GM06990 (cell line): ENCODE results near the gene RTL10.

Experiments used
- DNase-seq: peaks from one replicate; pipeline ENCODE4 v3.0.0-alpha.2; 2011; ENCODE audit not compliant: insufficient read length; ENCODE audit errors: extremely low read depth
- H3K27me3 ChIP-seq: replicated peaks from 2 replicates; pipeline ENCODE4 v1.6.0; 2011; ENCODE audit warnings: low read length; ENCODE audit not compliant: control insufficient read depth, insufficient read depth
- H3K36me3 ChIP-seq: 2 replicates; pipeline ENCODE4 v1.5.1; 2011; ENCODE audit warnings: low read length; ENCODE audit not compliant: control insufficient read depth, insufficient read depth
- H3K4me3 ChIP-seq: replicated peaks from 2 replicates; pipeline ENCODE4 v1.5.1; 2011; ENCODE audit warnings: low read depth, mild to moderate bottlenecking, control low read depth, low read length
- TF ChIP-seq, protein P1 (sequence below): IDR thresholded peaks from 2 replicates; pipeline ENCODE4 v1.5.1; 2011; ENCODE audit warnings: low read length, control low read depth, mild to moderate bottlenecking, inconsistent platforms; ENCODE audit not compliant: insufficient read depth, poor library complexity, severe bottlenecking

RTL10 gene

GRCh38 chr22:19815093-19815822 lies 39.4 kb downstream of the RTL10 start:
- no peaks in the 10 kb centered on the region for H3K27me3 ChIP-seq
- H3K36me3 ChIP-seq, result no peaks in the 10 kb centered on the region
- TF ChIP-seq, protein P1, sequence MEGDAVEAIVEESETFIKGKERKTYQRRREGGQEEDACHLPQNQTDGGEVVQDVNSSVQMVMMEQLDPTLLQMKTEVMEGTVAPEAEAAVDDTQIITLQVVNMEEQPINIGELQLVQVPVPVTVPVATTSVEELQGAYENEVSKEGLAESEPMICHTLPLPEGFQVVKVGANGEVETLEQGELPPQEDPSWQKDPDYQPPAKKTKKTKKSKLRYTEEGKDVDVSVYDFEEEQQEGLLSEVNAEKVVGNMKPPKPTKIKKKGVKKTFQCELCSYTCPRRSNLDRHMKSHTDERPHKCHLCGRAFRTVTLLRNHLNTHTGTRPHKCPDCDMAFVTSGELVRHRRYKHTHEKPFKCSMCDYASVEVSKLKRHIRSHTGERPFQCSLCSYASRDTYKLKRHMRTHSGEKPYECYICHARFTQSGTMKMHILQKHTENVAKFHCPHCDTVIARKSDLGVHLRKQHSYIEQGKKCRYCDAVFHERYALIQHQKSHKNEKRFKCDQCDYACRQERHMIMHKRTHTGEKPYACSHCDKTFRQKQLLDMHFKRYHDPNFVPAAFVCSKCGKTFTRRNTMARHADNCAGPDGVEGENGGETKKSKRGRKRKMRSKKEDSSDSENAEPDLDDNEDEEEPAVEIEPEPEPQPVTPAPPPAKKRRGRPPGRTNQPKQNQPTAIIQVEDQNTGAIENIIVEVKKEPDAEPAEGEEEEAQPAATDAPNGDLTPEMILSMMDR, result no peak
- no peak for DNase-seq
- H3K4me3 ChIP-seq, result no peak overlapping the region

- Histone ChIP-seq H3K36me3 (no peaks in the 10 kb centered on the region), H3K27me3 (no peaks in the 10 kb centered on the region), H3K4me3 (no peak overlapping the region)
- no peak for DNase-seq
- TF ChIP-seq, protein P1, result no peak
Observed at GRCh38 chr22:19814428-19814827, 40.2 kb downstream of the RTL10 start.

GRCh38 chr22:19812910-19813309 lies 41.8 kb downstream of the RTL10 start:
- TF ChIP-seq, protein P1, result no peak
- H3K4me3 ChIP-seq, result no peak overlapping the region
- no peaks in the 10 kb centered on the region for H3K36me3 ChIP-seq
- H3K27me3 ChIP-seq, result no peaks in the 10 kb centered on the region
- DNase-seq, result no peak

DNA sequence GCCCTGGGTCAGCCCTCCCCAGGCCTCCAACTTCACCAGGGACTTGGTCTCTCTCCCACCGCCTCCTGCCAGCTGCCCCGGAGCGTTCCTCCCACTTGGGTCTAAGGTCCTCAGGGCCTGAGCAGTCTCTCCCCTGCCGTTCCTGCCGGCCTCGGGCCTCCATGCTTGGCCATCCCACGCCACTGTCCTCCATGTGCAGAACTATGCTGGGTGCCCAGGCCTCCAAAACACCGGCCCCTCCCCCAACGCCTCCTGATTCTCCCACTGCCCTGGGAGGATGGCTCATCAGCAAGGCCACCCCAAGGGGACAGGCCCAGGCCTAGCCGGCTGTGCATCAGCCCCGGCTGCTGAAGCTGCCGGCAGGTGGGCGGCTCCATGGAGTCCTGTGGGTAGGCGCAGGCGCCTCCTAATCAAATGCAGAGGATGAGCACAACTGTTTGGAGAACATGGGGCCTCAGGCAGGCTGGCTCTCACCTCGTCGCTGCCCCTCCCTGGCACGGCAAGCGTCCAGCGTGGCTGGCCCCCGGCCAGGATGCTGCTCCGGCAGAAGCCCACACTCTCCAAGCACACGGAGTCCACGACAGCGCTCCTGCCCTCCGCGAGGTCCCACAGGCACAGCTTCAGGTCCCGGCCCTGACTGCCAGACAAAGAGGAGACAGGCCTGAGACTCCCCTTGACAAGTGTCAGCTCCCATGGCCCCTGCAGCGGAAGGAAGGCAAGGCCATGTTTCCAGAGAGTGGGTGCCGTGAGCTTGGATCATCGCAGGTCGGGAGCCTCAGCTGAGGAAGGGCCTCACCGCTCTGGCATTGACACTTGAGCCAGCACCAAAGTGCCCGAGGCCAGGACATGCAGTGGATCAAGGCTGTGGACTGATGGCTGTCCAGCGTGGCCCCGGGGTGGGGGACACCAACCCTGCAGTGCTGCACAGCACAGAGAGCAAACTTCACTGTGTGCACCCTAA lies 42.6 kb downstream of the RTL10 start:
- DNase-seq, result no peak
- no peaks in the 10 kb centered on the region for H3K36me3 ChIP-seq
- no peak overlapping the region for H3K4me3 ChIP-seq
- no peaks in the 10 kb centered on the region for H3K27me3 ChIP-seq
- TF ChIP-seq, protein P1, result no peak

- Histone ChIP-seq H3K4me3 (no peak overlapping the region), H3K36me3 (no peaks in the 10 kb centered on the region), H3K27me3 (no peaks in the 10 kb centered on the region)
- TF ChIP-seq, protein P1, result no peak
- no peak for DNase-seq
Observed at GRCh38 chr22:19811211-19811621, 43.5 kb downstream of the RTL10 start.
